PC-3 (cell line): ENCODE data around the gene MOB2.

Experiments
- EZH2 ChIP-seq: fragments of 300-600 bp; sonication (generic); IDR thresholded peaks from one replicate; pipeline ENCODE4 v1.6.1; 2017; ENCODE audit warnings: antibody characterized with exemption, mild to moderate bottlenecking, low read length; ENCODE audit not compliant: unreplicated experiment
- TF ChIP-seq, protein P1 (sequence below): fragments of 300-600 bp; sonication (generic); conservative IDR thresholded peaks from 2 replicates; pipeline ENCODE4 v1.5.1; 2017; ENCODE audit warnings: antibody characterized with exemption, low read depth, mild to moderate bottlenecking, low read length

- TF ChIP-seq, protein P1, sequence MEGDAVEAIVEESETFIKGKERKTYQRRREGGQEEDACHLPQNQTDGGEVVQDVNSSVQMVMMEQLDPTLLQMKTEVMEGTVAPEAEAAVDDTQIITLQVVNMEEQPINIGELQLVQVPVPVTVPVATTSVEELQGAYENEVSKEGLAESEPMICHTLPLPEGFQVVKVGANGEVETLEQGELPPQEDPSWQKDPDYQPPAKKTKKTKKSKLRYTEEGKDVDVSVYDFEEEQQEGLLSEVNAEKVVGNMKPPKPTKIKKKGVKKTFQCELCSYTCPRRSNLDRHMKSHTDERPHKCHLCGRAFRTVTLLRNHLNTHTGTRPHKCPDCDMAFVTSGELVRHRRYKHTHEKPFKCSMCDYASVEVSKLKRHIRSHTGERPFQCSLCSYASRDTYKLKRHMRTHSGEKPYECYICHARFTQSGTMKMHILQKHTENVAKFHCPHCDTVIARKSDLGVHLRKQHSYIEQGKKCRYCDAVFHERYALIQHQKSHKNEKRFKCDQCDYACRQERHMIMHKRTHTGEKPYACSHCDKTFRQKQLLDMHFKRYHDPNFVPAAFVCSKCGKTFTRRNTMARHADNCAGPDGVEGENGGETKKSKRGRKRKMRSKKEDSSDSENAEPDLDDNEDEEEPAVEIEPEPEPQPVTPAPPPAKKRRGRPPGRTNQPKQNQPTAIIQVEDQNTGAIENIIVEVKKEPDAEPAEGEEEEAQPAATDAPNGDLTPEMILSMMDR = no peak
- no peak for TF ChIP-seq EZH2
These were observed 52.5 kb downstream of the MOB2 start for GRCh38 chr11:1433977-1434640.
